ENCODE data around the gene LLCFC1.

The LLCFC1 gene

DNA sequence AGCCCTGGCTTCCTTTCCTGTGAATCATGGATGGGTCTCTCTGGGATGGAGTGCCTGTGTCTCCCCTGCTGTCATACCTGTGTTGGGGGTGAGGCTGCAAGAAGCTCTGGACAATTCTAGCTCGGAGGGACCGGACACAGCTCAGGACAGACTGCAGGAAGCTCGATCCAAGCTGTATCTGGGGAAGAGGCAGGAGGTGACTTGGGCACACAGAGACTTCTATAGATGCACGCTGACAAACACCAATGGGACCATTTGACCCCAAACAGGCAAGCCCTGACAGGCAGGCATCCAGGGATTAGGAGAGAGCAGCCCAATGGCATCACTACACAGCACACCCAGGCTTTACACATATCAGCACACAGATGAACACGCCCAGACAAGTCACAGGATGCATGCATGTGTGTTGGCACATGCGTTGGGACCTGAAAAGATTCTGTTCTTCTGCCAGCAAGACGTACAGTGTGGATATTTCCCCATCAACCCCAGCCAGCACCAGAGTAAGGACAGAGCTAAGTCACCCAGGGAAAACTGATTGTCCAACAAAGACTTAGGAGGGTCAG, 4.5 kb downstream of the LLCFC1 start:
- no peaks in the 10 kb centered on the region for H3K4me1 Mint-ChIP-seq
- no peaks in the 10 kb centered on the region for H3K9me3 Mint-ChIP-seq
- H3K36me3 Mint-ChIP-seq (ENCODE audit: low read depth) = no peaks in the 10 kb centered on the region
- peaks cover 6% of the 10 kb centered on the region for H3K27me3 Mint-ChIP-seq
- no peak overlapping the region for H3K4me3 Mint-ChIP-seq
- ATAC-seq (no peak), DNase-seq (no peak)
- H3K27ac Mint-ChIP-seq = no peak overlapping the region

- Mint-ChIP-seq H3K9me3 (no peaks in the 10 kb centered on the region), H3K36me3 (ENCODE audit: low read depth) (no peaks in the 10 kb centered on the region), H3K4me1 (no peaks in the 10 kb centered on the region), H3K27me3 (peaks cover 6% of the 10 kb centered on the region), H3K27ac (no peak overlapping the region), H3K4me3 (no peak overlapping the region)
- DNase-seq (no peak), ATAC-seq (no peak)
Measured at GRCh38 chr7:142945001-142945400, 5.7 kb downstream of the LLCFC1 start.

GRCh38 chr7:142948603-142949002, 9.3 kb downstream of the LLCFC1 start:
- no peaks in the 10 kb centered on the region for H3K4me1 Mint-ChIP-seq
- ATAC-seq = no peak
- H3K27ac Mint-ChIP-seq = no peak overlapping the region
- H3K27me3 Mint-ChIP-seq = peaks cover 9% of the 10 kb centered on the region
- H3K4me3 Mint-ChIP-seq = no peak overlapping the region
- H3K36me3 Mint-ChIP-seq (ENCODE audit: low read depth) = no peaks in the 10 kb centered on the region
- peaks cover 4% of the 10 kb centered on the region for H3K9me3 Mint-ChIP-seq
- DNase-seq = no peak

DNA sequence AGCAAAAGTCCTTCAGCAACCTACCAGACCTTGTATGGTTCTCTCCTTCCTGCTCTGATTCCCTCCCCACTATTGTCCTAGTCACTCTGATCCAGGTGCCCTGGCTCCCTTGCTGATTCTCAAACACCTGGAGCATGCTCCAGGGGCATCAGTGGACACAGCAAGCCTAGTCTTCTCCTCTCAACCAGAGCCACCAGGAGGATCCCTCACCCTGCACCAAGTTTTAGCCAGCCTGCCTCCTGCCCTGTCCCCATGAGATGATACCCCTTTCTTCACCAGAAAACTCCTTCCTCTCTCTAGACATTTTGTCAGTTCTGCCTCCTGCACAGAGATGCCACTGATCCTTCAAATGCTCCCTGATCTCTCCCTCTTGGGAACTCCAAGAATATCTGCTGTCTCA, 11.0 kb downstream of the LLCFC1 start:
- Mint-ChIP-seq H3K27ac (no peak overlapping the region), H3K4me1 (no peaks in the 10 kb centered on the region), H3K9me3 (peaks cover 16% of the 10 kb centered on the region), H3K36me3 (ENCODE audit: low read depth) (no peaks in the 10 kb centered on the region), H3K27me3 (peaks cover 10% of the 10 kb centered on the region), H3K4me3 (no peak overlapping the region)
- DNase-seq (no peak), ATAC-seq (no peak)

GRCh38 chr7:142954680-142955268, 15.5 kb downstream of the LLCFC1 start:
- Mint-ChIP-seq H3K9me3 (peaks cover 29% of the 10 kb centered on the region), H3K4me1 (no peaks in the 10 kb centered on the region), H3K36me3 (ENCODE audit: low read depth) (no peaks in the 10 kb centered on the region), H3K27me3 (peaks cover 11% of the 10 kb centered on the region), H3K27ac (no peak overlapping the region), H3K4me3 (no peak overlapping the region)
- DNase-seq (no peak), ATAC-seq (no peak)

GRCh38 chr7:142956951-142957623, 17.8 kb downstream of the LLCFC1 start:
- ATAC-seq (no peak), DNase-seq (no peak)
- peaks cover 20% of the 10 kb centered on the region for H3K27me3 Mint-ChIP-seq
- H3K36me3 Mint-ChIP-seq (ENCODE audit: low read depth) = no peaks in the 10 kb centered on the region
- no peak overlapping the region for H3K27ac Mint-ChIP-seq
- no peak overlapping the region for H3K4me3 Mint-ChIP-seq
- peaks cover 29% of the 10 kb centered on the region for H3K9me3 Mint-ChIP-seq
- H3K4me1 Mint-ChIP-seq = no peaks in the 10 kb centered on the region

GRCh38 chr7:142957723-142958122, 18.4 kb downstream of the LLCFC1 start:
- Mint-ChIP-seq H3K9me3 (peaks cover 29% of the 10 kb centered on the region), H3K36me3 (ENCODE audit: low read depth) (no peaks in the 10 kb centered on the region), H3K27ac (no peak overlapping the region), H3K4me1 (no peaks in the 10 kb centered on the region), H3K27me3 (peaks cover 20% of the 10 kb centered on the region), H3K4me3 (no peak overlapping the region)
- ATAC-seq (no peak), DNase-seq (no peak)

- ATAC-seq (no peak), DNase-seq (no peak)
- Mint-ChIP-seq H3K9me3 (peaks cover 18% of the 10 kb centered on the region), H3K4me3 (no peak overlapping the region), H3K4me1 (no peaks in the 10 kb centered on the region), H3K27me3 (peaks cover 16% of the 10 kb centered on the region), H3K36me3 (ENCODE audit: low read depth) (no peaks in the 10 kb centered on the region), H3K27ac (no peak overlapping the region)
Measured at GRCh38 chr7:142959202-142959601, 19.9 kb downstream of the LLCFC1 start.

DNA sequence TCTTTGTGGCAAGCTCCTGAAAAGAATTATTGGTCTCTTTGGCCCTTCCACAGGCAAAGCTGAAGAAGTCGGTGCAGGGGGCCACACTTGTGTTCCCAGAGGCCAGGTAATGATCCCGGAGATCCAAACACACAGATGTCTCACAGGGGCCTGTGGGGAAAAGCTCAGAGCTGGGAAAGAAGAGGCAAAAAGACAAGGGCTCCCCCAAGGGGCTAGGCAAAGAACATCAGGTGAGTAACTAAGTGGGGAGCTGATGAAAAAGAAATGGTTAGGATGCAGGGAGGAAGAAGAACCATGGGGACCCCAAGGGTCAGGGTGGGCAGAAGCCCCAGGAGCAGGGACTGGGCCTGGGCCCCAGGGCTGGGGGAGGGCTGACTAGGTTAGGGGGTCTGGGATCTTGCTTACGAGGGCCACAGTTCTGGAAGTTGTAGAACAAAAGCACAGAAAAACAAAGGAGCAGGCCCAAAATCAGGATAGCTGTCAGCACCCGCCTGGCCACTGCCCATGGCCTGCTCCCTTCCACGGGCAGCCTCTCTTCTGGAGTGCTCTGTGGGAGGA, 21.8 kb downstream of the LLCFC1 start:
- ATAC-seq = no peak
- H3K36me3 Mint-ChIP-seq (ENCODE audit: low read depth) = no peaks in the 10 kb centered on the region
- peaks cover 17% of the 10 kb centered on the region for H3K27me3 Mint-ChIP-seq
- no peaks in the 10 kb centered on the region for H3K4me1 Mint-ChIP-seq
- DNase-seq = no peak
- no peak overlapping the region for H3K27ac Mint-ChIP-seq
- H3K9me3 Mint-ChIP-seq = peaks cover 6% of the 10 kb centered on the region
- no peak overlapping the region for H3K4me3 Mint-ChIP-seq

- H3K27me3 Mint-ChIP-seq = peaks cover 17% of the 10 kb centered on the region
- H3K4me1 Mint-ChIP-seq = no peaks in the 10 kb centered on the region
- ATAC-seq (no peak), DNase-seq (no peak)
- peaks cover under 1% of the 10 kb centered on the region for H3K9me3 Mint-ChIP-seq
- no peak overlapping the region for H3K4me3 Mint-ChIP-seq
- H3K36me3 Mint-ChIP-seq (ENCODE audit: low read depth) = no peaks in the 10 kb centered on the region
- no peak overlapping the region for H3K27ac Mint-ChIP-seq
Measured at GRCh38 chr7:142961595-142961972, 22.3 kb downstream of the LLCFC1 start.

DNA sequence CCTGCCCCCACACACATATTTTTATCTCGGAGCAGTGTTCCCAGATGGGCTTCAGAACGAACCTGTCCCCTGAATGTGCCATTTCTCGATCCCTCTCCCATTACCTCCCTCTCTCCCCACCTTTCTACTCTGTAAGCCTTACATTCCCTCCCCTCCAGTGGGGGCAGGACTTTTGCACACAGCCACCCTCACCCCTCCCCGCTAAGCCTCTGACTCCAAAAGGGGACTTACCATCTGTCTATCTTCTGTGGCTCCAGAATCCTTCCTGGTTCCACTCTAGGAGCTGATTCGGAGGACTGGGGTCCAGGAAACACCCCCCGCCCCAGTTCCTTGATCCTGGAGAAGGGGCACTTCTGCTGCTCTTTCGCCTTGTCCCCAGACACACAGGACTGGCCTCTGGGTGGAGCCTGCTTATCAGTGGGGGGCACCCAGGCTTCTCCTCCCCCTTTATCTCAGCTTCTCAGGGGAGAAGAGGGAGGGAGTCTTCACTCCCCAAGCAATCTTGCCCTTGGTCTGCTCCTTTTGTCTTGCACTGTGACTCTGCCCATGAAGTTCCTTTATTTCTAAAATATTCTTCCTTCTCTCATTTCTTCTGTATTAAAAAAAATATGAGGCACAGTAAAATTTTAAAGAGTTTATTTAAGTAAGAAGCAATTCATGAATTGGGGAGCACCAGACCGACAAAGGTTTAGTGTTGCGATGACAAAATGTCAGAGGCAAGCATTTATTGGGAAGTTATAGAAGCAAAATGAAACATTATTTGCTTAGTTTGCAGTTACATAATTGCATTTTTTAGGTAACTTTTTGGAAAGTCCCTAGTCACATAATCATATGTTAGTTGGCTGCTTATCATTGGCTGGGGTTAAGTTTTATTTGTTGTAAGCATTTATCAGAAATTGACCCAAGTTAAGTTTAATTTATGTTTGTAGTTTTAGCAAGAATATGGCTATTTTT, 23.0 kb downstream of the LLCFC1 start, which contains the start of gene KEL:
TSS of gene KEL (minus strand) at position 391 of the 954 bp plus-strand sequence. CDS start at position 234, 157 bp downstream.
- Mint-ChIP-seq H3K4me3 (no peak within 1 kb of the TSS), H3K36me3 (ENCODE audit: low read depth) (no peaks in the 10 kb centered on the region), H3K27ac (no peak within 1 kb of the TSS), H3K4me1 (no peaks in the 10 kb centered on the region), H3K9me3 (no peaks in the 10 kb centered on the region), H3K27me3 (peaks cover 17% of the 10 kb centered on the region)
- DNase-seq (no peak), ATAC-seq (no peak)

GRCh38 chr7:142962991-142963390, 23.7 kb downstream of the LLCFC1 start:
- DNase-seq (no peak), ATAC-seq (no peak)
- no peaks in the 10 kb centered on the region for H3K36me3 Mint-ChIP-seq (ENCODE audit: low read depth)
- no peaks in the 10 kb centered on the region for H3K4me1 Mint-ChIP-seq
- H3K4me3 Mint-ChIP-seq = no peak overlapping the region
- no peaks in the 10 kb centered on the region for H3K9me3 Mint-ChIP-seq
- H3K27me3 Mint-ChIP-seq = peaks cover 20% of the 10 kb centered on the region
- H3K27ac Mint-ChIP-seq = no peak overlapping the region

- Mint-ChIP-seq H3K36me3 (ENCODE audit: low read depth) (no peaks in the 10 kb centered on the region), H3K9me3 (no peaks in the 10 kb centered on the region), H3K27ac (no peak overlapping the region), H3K4me1 (no peaks in the 10 kb centered on the region), H3K4me3 (no peak overlapping the region), H3K27me3 (peaks cover 25% of the 10 kb centered on the region)
- no peak for ATAC-seq
- DNase-seq = no peak
Measured at GRCh38 chr7:142963993-142964392, 24.7 kb downstream of the LLCFC1 start.

DNA sequence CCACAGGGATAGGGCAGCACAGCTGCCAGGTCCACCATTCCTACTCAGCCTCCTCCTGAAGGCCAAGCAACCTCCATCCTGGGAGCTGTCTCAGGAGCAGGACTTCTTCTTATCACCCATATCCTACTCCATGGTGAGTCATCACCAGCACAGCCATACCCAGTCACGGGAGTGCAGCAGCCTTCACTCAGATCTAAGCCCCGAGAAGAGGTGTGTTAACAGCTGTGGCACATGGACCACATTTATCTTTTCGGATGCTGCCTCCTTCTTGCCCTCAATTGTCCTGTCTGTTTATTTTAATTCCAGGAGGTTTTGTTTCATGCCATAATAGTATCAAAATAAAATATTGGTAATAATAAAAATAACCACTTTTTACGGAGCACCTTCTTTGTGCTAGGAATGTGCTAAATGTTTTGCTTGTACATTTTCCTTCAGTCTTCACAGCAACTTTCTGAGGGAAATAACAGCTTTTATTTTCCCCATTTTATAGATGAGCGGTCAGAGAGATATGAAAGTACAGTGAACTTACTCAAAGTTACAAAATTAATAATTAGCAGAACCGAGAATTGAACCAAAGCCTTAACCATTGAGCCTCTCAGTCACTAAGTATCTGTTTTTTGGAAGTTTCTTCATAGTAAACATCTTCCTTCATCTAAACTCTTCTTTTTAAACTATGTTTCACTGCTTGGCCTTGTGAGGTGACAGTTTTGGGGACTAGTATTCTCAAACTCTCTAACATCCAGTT, 25.4 kb downstream of the LLCFC1 start:
- H3K27me3 Mint-ChIP-seq = peaks cover 23% of the 10 kb centered on the region
- no peaks in the 10 kb centered on the region for H3K4me1 Mint-ChIP-seq
- H3K27ac Mint-ChIP-seq = no peak overlapping the region
- H3K9me3 Mint-ChIP-seq = no peaks in the 10 kb centered on the region
- H3K36me3 Mint-ChIP-seq (ENCODE audit: low read depth) = no peaks in the 10 kb centered on the region
- no peak overlapping the region for H3K4me3 Mint-ChIP-seq
- ATAC-seq (no peak), DNase-seq (no peak)

Data from activated naive CD8-positive, alpha-beta T cell treated with anti-CD3 and anti-CD28 coated beads, Interleukin-2, amount 50 U/mL, for 24 hours (primary cell).